ENCODE measurements around the gene MLPH. TPM values are rescaled to one million over a fixed set of nuclear protein-coding genes. Genes with fewer than 3 reads are reported as not detected.

The MLPH gene
- total and polyA plus RNA-seq, 10 donors: 0.09 to 1.4 (median 0.35) TPM; not detected in 3

GRCh38 chr2:237474931-237475703 lies 11.9 kb upstream of the MLPH start:
- peak; percentile 94 for DNase-seq
- TF ChIP-seq POLR2AphosphoS5 (IDR thresholded peaks at IDR 0.05): peak; percentile 39 to 72 (median 57)
- no peak for TF ChIP-seq POLR2A (IDR thresholded peaks at IDR 0.05)
- peak; percentile 57 to 91 (median 89) for TF ChIP-seq CTCF (IDR thresholded peaks at IDR 0.05 in 8 of 11, conservative IDR thresholded peaks at IDR 0.05 in 3 of 11)
- peak overlapping the region; percentile 80 to 91 (median 86) for H3K27ac ChIP-seq
- no peaks in the 10 kb centered on the region for H3K9me3 ChIP-seq
- H3K4me3 ChIP-seq: peak overlapping the region; percentile 51 to 82 (median 60)
- intact Hi-C loops (cut with DNase I; ENCODE audit: low total_unique reads): loop anchor here (2.0 to 10.0 kb wide), 2 partner anchors 54 to 320 kb away; no protein-coding TSS in a partner anchor
- no peaks in the 10 kb centered on the region for H3K36me3 ChIP-seq
- H3K4me1 ChIP-seq: peaks cover 0 to 29% (median 15%) of the 10 kb centered on the region in 6 donors
- H3K27me3 ChIP-seq (replicated peaks in 1 of 7): peaks cover 0 to 44% (median 7%) of the 10 kb centered on the region in 7 donors
- 1% methylated on average over 18 to 79 of the region's 79 CpGs for WGBS, 5 donors

- DNase-seq: no peak
- Histone ChIP-seq H3K27me3 (replicated peaks in 1 of 7) (peaks cover 0 to 50% (median 7%) of the 10 kb centered on the region in 7 donors), H3K9me3 (no peaks in the 10 kb centered on the region), H3K27ac (peak overlapping the region in 7 of 8 donors; percentile 80 to 91 (median 86)), H3K36me3 (no peaks in the 10 kb centered on the region), H3K4me1 (peaks cover 0 to 29% (median 15%) of the 10 kb centered on the region in 6 donors), H3K4me3 (peak overlapping the region; percentile 51 to 82 (median 60))
- WGBS, 5 donors: 14 to 44% (median 20%) methylated on average over 9 to 17 of the region's 17 CpGs
- intact Hi-C loops (cut with DNase I; ENCODE audit: low total_unique reads): loop anchor here (2.0 to 10.0 kb wide), 2 partner anchors 55 to 321 kb away; no protein-coding TSS in a partner anchor
- peak in 4 of 11 experiments; percentile 21 to 58 (median 35) for TF ChIP-seq CTCF (IDR thresholded peaks at IDR 0.05 in 8 of 11, conservative IDR thresholded peaks at IDR 0.05 in 3 of 11)
- no peak for TF ChIP-seq POLR2AphosphoS5 (IDR thresholded peaks at IDR 0.05)
- no peak for TF ChIP-seq POLR2A (IDR thresholded peaks at IDR 0.05)
Observed at GRCh38 chr2:237475704-237476141, 11.3 kb upstream of the MLPH start.

GRCh38 chr2:237478095-237478494 lies 9.0 kb upstream of the MLPH start:
- no peak for DNase-seq
- intact Hi-C loops (cut with DNase I; ENCODE audit: low total_unique reads): loop anchor here (10.0 kb wide), 1 partner anchor 323 kb away; no protein-coding TSS in a partner anchor
- Histone ChIP-seq H3K4me1 (peaks cover 0 to 24% (median 15%) of the 10 kb centered on the region in 6 donors), H3K4me3 (no peak overlapping the region), H3K27me3 (replicated peaks in 1 of 7) (peaks cover 0 to 71% (median 14%) of the 10 kb centered on the region in 7 donors), H3K27ac (no peak overlapping the region), H3K9me3 (no peaks in the 10 kb centered on the region), H3K36me3 (no peaks in the 10 kb centered on the region)
- no peak for TF ChIP-seq POLR2A (IDR thresholded peaks at IDR 0.05)
- no peak for TF ChIP-seq POLR2AphosphoS5 (IDR thresholded peaks at IDR 0.05)
- TF ChIP-seq CTCF (IDR thresholded peaks at IDR 0.05 in 8 of 11, conservative IDR thresholded peaks at IDR 0.05 in 3 of 11): no peak
- 91 to 93% (median 92%) methylated on average over 2 of the region's 2 CpGs for WGBS, 5 donors

GRCh38 chr2:237478979-237479378 lies 8.1 kb upstream of the MLPH start:
- no peak for DNase-seq
- no peak overlapping the region for H3K4me3 ChIP-seq
- H3K27me3 ChIP-seq (replicated peaks in 1 of 7): peaks cover 0 to 80% (median 14%) of the 10 kb centered on the region in 7 donors
- intact Hi-C loops (cut with DNase I; ENCODE audit: low total_unique reads): loop anchor here (10.0 kb wide), 1 partner anchor 324 kb away; no protein-coding TSS in a partner anchor
- H3K4me1 ChIP-seq: peaks cover 0 to 21% (median 15%) of the 10 kb centered on the region in 6 donors
- no peak overlapping the region for H3K27ac ChIP-seq
- no peaks in the 10 kb centered on the region for H3K36me3 ChIP-seq
- WGBS, 5 donors: 82 to 92% (median 86%) methylated on average over 3 of the region's 3 CpGs
- H3K9me3 ChIP-seq: no peaks in the 10 kb centered on the region
- TF ChIP-seq CTCF (IDR thresholded peaks at IDR 0.05 in 8 of 11, conservative IDR thresholded peaks at IDR 0.05 in 3 of 11) (no peak), POLR2A (IDR thresholded peaks at IDR 0.05) (no peak), POLR2AphosphoS5 (IDR thresholded peaks at IDR 0.05) (no peak)
